ENCODE measurements around the gene TMED3.

TMED3 gene

DNA sequence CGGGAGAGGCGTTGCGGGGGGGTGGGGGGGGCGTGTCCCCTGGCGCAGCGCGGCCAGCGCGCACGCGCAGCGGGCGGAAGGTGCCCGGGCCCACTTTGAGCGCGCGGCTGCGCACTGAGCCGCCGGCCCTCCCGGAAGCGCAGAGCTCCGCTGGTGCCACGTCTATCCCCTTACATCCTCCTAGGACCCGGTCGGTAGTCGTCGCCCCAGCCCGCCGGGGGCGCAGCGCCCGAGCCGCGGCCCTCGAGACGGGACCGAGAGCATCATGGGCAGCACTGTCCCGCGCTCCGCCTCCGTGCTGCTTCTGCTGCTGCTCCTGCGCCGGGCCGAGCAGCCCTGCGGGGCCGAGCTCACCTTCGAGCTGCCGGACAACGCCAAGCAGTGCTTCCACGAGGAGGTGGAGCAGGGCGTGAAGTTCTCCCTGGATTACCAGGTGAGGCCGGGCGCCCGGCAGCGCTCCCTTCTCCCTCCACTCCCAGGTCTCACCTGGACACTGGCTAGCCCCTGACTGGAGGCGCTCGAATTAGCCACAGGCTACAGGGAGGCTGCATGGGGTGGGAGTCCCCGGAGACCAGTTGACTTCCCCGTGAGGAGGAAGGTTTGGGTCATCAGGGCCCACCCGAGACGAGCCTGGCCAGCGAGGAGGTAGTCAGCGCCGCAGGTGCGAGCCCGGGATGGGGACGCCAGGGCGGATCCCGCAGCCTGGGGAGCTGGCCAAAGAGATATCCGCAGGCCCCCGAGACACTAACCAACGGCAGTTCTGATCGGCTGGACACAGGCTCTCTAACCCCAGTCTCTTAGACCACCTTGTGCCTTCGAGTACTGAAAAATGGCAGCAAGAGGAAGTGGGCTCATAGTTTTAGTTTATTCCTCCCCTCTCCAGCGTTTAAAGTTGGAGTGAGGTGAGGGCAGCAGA, at the start of gene TMED3:
Gene TMED3, plus strand, starts transcription at position 128 of the 916 bp plus-strand sequence. Its CDS starts 138 bp downstream, at position 266.
- peak; percentile 88 for DNase-seq

- no peak for DNase-seq
Measured at GRCh38 chr15:79261836-79262235, 49.1 kb upstream of the TMED3 start.

- no peak for DNase-seq
Measured at GRCh38 chr15:79265167-79265566, 45.7 kb upstream of the TMED3 start.

GRCh38 chr15:79265987-79266579, 44.8 kb upstream of the TMED3 start:
- no peak for DNase-seq

DNA sequence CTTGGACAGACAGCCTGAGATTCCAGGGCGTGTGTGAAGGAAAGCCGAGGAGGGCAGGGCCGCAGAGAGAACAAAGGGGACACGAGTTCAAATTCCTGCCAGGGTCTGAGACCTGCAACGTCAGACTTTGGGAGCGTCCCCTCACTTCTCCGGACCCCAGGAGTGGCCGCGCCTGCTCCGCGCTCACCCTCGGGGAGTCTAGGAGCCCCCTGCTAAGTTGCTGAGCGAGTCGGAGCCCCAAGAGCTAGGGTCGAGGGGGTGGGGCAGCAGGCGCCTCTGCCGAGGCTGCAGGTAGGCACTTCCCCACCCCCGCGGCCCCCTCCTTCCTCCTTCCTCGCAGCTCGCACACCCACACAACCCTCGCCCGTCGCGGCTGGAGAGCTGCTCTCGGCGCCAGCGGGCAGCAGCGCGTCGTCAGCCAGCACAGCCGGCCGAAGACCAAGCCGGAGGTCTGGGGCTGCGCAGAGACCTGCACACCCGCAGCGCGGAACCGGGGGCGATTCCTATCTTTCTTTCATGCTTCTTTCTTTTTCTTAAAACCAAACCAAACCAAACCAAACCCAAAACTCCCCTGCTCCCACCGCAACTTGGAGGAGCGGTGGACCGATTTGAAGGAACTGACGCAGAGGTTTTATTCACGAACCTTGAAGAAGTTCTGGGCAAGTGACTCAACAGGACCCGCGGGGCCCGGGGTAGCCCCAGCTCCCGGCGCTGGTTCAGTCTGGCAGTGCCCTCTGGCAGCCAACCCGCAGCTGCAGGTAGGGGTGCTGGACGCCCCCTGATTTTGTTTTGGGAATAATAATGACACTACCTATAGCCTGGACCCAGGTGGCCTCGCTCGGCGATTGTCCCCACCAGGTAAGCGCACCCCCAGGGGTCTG, 28.3 kb upstream of the TMED3 start, which contains the start of gene ANKRD34C:
Gene ANKRD34C, plus strand, starts transcription at position 352 of the 881 bp plus-strand sequence. CDS start 10,563 bp downstream, outside the sequence.
- no peak for DNase-seq

DNA sequence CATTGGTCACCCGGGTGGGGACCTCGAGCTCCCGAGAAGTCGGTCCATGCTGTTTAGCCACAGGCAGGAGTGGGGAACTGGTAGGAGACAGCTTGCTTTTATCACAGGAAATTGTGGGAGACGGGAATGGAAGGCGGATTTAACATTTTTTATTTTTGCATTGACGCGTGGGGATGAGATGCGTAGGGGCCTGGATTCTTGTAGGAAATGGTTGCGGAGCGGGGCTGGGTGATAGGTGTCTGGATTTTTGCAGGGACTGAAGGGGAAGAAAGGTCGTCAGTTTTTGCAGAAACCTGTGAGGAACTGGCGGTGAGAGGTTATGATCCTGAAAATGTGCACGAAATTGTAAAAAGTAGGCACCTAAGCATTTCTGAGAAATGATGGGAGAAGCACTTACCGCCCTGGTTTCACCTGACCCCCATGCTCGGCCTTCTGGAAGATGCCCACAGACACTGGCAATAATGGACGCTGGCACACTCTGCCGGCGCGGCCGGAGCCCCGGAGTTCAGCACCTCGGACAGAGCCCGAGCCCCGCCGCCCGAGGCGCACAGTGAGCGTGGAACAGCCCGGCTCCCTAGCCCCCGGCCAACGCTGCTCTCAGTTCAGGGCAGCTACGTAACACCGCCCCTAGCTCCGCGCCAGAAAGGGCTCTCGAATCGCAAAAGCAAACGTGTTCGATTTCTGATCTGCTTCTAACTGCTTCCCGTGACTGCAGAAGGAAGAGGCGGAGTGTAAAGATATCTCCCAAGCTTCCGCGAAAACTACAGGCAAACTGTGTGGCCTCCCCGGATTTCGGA, 27.5 kb upstream of the TMED3 start:
- DNase-seq: peak; percentile 83

DNA sequence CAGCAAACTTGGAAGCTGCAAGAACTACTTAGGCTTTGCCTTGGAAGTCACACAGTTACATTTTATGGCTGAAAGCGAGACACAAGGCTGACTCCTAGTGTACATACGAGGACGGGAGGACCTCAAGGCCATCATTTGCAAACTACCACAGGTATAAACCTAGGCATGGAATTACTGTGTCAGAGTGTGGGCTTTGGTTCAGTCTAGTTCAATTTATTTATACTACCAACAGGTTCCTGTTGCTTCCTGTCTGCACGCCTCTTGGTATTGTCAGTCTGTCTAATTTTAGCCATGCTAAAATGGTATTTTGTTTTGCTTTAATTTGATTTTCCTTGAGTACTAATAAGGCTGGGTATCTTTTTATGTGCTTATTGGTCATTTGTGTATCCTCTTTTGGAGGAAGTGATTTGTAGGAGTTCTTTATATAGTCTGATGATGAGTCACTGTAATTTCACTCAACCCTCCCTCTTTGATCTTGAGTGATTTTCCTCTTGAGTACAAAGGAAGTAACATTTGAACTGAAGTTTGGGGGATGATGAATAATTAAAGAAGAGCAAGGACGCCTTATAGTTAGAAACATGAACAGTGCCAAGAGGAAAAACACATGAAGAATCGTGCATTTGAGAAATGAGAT, 20.2 kb upstream of the TMED3 start:
- no peak for DNase-seq

DNA sequence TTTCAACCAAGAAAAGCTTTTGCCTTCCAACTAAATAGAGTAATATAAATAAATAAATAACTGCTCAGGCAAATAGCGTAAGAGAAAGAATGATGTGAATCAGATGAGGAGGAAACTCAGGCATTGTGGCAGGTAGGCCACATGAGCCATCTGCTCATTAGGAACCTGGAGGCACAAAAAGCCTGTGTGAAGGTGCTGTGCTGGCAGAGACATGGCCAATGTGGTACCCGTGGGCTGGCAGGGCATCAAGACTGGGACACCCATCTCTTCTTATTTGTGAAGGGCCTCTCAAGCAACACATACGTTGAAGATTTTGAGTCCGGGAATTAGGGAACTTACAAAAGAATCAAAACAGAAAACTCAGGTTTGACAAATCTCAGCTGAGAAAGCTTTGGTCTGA, 18.9 kb upstream of the TMED3 start:
- DNase-seq: no peak

DNA sequence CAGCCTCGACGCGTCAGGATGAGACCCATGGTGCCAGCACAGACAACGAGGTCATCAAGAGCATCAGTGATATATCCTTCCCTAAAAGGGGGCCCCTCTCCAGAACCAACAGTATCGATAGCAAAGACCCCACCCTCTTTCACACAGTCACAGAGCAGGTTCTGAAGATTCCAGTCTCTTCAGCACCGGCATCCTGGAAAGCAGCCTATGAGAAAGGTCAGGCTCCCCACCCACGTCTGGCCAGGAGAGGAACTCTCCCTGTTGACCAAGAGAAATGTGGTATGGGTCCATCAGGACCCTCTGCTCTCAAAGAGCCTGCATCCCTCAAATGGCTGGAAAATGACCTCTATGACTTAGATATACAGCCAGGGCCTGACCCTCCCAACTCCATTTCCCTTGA, 16.8 kb upstream of the TMED3 start:
- DNase-seq: no peak

DNA sequence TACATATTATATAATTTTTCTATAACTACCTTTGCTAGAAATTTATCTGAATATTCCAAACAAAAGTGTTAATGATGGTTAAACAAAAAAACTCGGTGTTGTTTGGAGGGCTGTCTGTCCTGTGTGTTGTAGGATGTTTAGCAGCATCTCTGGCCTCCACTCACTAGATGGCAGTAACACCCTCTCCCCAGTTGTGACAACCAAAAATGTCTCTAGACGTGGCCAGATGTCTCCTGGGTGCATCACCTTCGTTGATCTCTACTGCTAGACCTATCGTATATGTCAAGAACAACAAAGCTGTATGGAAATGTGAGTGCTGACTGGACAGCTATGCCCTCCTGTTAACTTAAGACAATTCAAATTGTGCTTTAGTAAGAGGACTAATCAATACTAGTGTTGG, 14.3 kb upstream of the TMED3 start:
- no peak for DNase-seq

- DNase-seq: no peak
Measured at GRCh38 chr15:79299126-79299840, 11.6 kb upstream of the TMED3 start.

- DNase-seq: no peak
Measured at GRCh38 chr15:79299841-79300235, 11.1 kb upstream of the TMED3 start.

DNA sequence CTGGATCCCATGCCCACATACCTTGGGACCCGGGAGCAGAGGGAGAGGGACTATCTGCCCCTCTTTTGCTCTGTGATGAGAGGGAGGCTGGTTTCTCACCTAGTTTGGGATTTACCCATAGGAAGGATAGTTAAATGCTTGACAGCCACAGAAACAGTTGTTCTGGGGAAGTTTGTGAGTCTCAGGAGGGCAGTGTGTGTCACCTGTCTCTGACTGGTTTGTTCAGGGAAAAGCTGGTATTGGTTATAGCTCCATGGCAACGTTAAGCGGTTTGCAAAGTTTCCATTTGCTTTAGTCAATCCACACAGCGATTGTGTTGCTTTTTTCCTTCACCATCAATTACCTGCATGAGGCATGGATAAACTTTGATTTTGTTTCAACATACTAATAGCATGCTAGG, 3.7 kb upstream of the TMED3 start:
- DNase-seq: no peak

- no peak for DNase-seq
Measured at GRCh38 chr15:79308874-79309273, 2.0 kb upstream of the TMED3 start.

- no peak for DNase-seq
Measured at GRCh38 chr15:79310612-79310984, 314 bp upstream of the TMED3 start.

GRCh38 chr15:79311901-79312553, 1.1 kb downstream of the TMED3 start:
- peak; percentile 46 for DNase-seq

DNA sequence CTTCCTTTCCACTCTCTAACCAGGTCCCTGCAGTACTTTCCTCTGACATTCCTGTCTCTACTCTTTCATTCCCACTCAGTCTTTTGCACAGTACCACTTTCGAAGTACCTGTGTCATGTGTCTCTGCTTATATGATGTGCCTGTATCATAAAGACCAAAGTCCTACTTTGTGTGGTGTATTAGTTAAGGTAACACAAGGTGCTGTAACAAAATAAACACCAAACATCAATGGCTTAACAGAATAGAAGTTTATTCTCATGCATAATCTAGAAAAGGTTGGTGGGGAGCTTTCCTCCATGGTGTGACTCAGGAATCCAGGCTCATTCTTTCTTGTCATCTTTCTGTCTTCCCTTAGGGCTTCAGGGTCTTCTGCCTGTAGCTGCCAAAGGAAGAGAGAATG, 3.3 kb downstream of the TMED3 start:
- no peak for DNase-seq

DNA sequence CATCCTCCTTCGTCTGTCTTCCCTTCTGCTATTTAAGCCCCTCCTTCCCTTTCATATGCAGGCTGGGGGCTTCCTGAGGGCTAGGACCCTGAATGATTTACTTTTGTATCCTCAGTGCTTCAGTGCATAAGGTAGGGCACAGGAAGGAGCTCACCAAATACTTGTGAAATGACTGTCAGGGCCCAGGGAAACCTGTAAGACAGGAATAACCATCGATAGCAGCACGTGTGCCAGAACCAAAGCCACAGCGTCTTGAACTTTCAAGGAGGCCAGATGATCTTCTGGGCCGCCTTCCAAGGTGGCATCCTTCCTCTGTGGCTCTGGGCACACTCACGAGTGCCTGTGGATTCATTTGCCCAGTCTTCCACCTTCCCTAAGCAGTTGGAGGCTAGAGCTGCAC, 3.9 kb downstream of the TMED3 start:
- no peak for DNase-seq

DNA sequence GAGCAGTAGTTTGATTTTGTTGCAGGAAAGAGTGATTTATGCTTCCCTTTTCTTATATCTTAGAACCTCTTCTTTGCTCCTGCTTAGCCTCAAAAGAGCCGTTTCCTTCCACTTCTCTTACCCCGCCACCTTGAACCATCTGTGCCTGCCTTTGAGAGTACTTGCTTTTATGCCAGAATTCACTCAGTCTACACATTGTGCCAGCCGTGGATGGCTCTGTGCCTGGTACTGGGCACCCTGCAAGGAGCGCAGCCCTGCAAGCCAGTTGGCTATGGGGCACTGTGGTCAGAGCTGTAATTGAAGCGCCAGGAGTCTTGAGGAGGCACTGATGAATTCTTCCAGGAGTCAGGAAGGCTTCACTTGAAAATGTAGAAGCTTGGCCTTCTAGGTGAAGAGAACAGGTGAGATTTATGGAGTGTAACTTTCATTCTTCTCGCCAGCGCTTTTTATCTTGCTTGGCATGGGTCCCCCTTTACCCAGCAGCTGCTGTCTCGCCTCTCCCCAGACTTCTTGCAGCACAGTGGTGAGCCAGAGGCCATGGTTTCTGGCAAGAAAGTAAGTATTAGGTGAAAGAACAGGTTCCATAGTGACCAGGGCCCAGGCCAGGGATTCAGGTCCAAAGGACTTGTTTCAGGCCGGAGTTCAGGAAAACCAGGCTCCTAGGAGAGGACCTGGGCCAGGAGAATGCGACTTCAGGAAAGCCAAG, 4.9 kb downstream of the TMED3 start:
- no peak for DNase-seq

DNA sequence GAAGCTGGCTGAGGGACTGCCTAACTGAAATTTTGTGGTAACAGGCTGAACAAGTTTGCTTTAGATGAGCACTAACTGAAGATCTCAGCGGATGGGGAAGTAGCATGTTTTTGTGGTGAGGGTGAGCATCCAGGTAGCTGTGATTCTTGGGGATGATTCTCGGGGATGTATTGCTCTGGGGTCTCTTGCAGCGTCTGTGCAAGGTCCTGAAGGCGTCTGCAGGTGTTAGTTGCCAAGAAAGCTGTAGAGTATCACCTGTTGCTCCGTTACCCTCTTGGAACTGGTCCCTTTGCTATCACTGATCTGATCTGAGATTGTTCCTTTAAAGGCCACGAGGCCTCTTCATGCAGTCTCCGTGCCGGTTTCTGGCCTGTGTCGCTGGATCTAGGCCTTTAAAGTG, 6.0 kb downstream of the TMED3 start:
- no peak for DNase-seq

All from right forelimb (tissue), 1 donor.